HG02884 (cell line): ENCODE results near the gene ANKRD39.

Source experiments
- ATAC-seq: cut with Tn5 transposase; IDR thresholded peaks from one replicate; pipeline ENCODE4 v1.9.1; 2021; ENCODE audit warnings: mild to moderate bottlenecking, moderate library complexity; ENCODE audit not compliant: unreplicated experiment

Gene ANKRD39

GRCh38 chr2:96831679-96832078 lies 26.1 kb downstream of the ANKRD39 start:
- ATAC-seq = no peak

- no peak for ATAC-seq
These were observed 27.7 kb downstream of the ANKRD39 start for GRCh38 chr2:96830044-96830562.

GRCh38 chr2:96828874-96829273 lies 28.9 kb downstream of the ANKRD39 start:
- no peak for ATAC-seq

GRCh38 chr2:96828436-96828835 lies 29.4 kb downstream of the ANKRD39 start:
- no peak for ATAC-seq

GRCh38 chr2:96826546-96827278 lies 31.1 kb downstream of the ANKRD39 start:
- ATAC-seq = no peak

GRCh38 chr2:96825057-96825456 lies 32.8 kb downstream of the ANKRD39 start:
- ATAC-seq = no peak

- ATAC-seq = no peak
These were observed 33.5 kb downstream of the ANKRD39 start for GRCh38 chr2:96824079-96824870.

GRCh38 chr2:96823198-96823597 lies 34.6 kb downstream of the ANKRD39 start:
- ATAC-seq = no peak

GRCh38 chr2:96822786-96823185 lies 35.0 kb downstream of the ANKRD39 start:
- ATAC-seq = no peak

GRCh38 chr2:96821113-96821675 lies 36.6 kb downstream of the ANKRD39 start:
- ATAC-seq = no peak

- ATAC-seq = no peak
These were observed 37.8 kb downstream of the ANKRD39 start for GRCh38 chr2:96819876-96820511.

GRCh38 chr2:96819128-96819875 lies 38.5 kb downstream of the ANKRD39 start:
- ATAC-seq = no peak

GRCh38 chr2:96817882-96818281 lies 39.9 kb downstream of the ANKRD39 start:
- ATAC-seq = no peak

- ATAC-seq = no peak
These were observed 40.7 kb downstream of the ANKRD39 start for GRCh38 chr2:96816836-96817702.

- peak; percentile 83 for ATAC-seq
These were observed 41.5 kb downstream of the ANKRD39 start, which contains the start of gene CNNM3 for GRCh38 chr2:96816127-96816835. TSS of gene CNNM3 (plus strand) at chr2:96816268. CDS start at chr2:96816278, 10 bp downstream.

- peak; percentile 6 for ATAC-seq
These were observed 42.3 kb downstream of the ANKRD39 start for GRCh38 chr2:96815326-96816126.

- no peak for ATAC-seq
These were observed 44.2 kb downstream of the ANKRD39 start for GRCh38 chr2:96813656-96814055.

- ATAC-seq = no peak
These were observed 45.9 kb downstream of the ANKRD39 start for GRCh38 chr2:96811917-96812316.
